ENCODE results near the gene TAL2.

Gene TAL2

DNA sequence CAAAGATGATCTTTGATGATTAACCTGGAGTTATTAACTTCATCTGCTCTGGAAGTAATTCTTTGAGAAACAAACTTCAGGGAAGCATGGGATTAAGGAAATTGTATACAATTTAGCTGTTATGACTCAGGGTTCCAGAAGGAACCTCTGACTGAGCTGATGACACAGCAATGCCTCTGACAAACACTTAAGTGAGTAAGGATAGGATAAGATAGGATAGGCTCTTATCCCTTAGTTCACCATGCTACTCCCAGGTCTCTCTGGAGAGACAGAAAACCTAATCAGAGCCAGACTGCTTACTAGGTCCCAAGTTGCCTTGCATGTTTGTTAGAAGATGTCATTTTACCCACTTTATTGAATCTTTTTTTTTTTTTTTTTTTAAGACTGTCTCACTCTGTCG, 19.5 kb downstream of the TAL2 start:
- Histone ChIP-seq H3K9me3 (ENCODE audit: control extremely low read depth in 1 of 5, control insufficient read depth in 4 of 5, insufficient read depth in 2 of 5, low read depth in 1 of 5, low read length in 4 of 5) (no peaks in the 10 kb centered on the region), H3K4me3 (ENCODE audit: control insufficient read depth in 1 of 7, extremely low read depth in 1 of 7, insufficient read depth in 4 of 7, low read depth in 2 of 7, low read length in 6 of 7) (no peak overlapping the region), H3K36me3 (ENCODE audit: control insufficient read depth in 4 of 4, insufficient read depth in 4 of 4, low read length in 3 of 4) (no peaks in the 10 kb centered on the region), H3K27ac (ENCODE audit: insufficient read depth in 1 of 2, low read depth in 1 of 2, low read length in 2 of 2, poor library complexity in 1 of 2, severe bottlenecking in 2 of 2) (no peak overlapping the region), H3K4me1 (ENCODE audit: control extremely low read depth in 1 of 4, control insufficient read depth in 4 of 4, insufficient read depth in 4 of 4, low read length in 3 of 4) (no peaks in the 10 kb centered on the region), H3K27me3 (replicated peaks in 2 of 5; ENCODE audit: control insufficient read depth in 4 of 5, insufficient read depth in 5 of 5, low read length in 4 of 5) (no peaks in the 10 kb centered on the region)
- WGBS (ENCODE audit: insufficient coverage), result no CpG with 5 or more reads among the region's 1 CpG
- ChIA-PET POLR2A (no interaction called here), CTCF (no interaction called here)
- DNase-seq, result no peak

DNA sequence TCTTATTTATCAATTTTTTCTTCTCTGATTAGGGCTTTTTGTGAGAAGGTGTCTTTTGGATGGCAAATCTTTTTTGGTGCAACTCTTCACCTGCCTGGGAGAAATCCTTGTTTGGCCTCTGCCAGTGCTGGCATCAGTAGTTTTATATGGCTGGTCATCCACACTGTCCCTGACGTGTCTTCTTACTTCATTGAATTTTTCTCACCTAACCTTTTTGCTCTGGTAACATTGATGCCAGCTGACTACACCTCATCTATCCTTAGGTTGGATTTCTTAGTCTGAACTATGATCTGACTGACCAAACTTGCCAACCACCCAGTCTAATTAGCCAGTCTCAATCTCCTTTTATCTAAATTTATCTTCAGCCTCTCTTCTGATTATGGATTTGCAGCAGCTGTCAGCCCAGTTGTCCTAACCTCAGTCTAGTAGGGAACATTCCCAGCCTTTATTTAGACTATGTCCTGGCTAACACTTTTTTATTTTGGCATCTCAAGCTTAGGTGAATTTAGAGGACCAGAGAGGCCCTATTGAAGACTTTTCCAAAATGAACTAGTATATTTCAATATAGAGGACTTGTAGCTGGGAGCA, 21.5 kb downstream of the TAL2 start:
- H3K4me1 ChIP-seq (ENCODE audit: control extremely low read depth in 1 of 4, control insufficient read depth in 4 of 4, insufficient read depth in 4 of 4, low read length in 3 of 4), result no peaks in the 10 kb centered on the region
- WGBS (ENCODE audit: insufficient coverage), result 100% methylated on average over 1 of the region's 1 CpG
- H3K4me3 ChIP-seq (ENCODE audit: control insufficient read depth in 1 of 7, extremely low read depth in 1 of 7, insufficient read depth in 4 of 7, low read depth in 2 of 7, low read length in 6 of 7), result no peak overlapping the region
- H3K27ac ChIP-seq (ENCODE audit: insufficient read depth in 1 of 2, low read depth in 1 of 2, low read length in 2 of 2, poor library complexity in 1 of 2, severe bottlenecking in 2 of 2), result no peak overlapping the region
- H3K9me3 ChIP-seq (ENCODE audit: control extremely low read depth in 1 of 5, control insufficient read depth in 4 of 5, insufficient read depth in 2 of 5, low read depth in 1 of 5, low read length in 4 of 5), result no peaks in the 10 kb centered on the region
- no peak for DNase-seq
- CTCF ChIA-PET, result no interaction called here
- H3K27me3 ChIP-seq (replicated peaks in 2 of 5; ENCODE audit: control insufficient read depth in 4 of 5, insufficient read depth in 5 of 5, low read length in 4 of 5), result no peaks in the 10 kb centered on the region
- POLR2A ChIA-PET, result no interaction called here
- H3K36me3 ChIP-seq (ENCODE audit: control insufficient read depth in 4 of 4, insufficient read depth in 4 of 4, low read length in 3 of 4), result no peaks in the 10 kb centered on the region

DNA sequence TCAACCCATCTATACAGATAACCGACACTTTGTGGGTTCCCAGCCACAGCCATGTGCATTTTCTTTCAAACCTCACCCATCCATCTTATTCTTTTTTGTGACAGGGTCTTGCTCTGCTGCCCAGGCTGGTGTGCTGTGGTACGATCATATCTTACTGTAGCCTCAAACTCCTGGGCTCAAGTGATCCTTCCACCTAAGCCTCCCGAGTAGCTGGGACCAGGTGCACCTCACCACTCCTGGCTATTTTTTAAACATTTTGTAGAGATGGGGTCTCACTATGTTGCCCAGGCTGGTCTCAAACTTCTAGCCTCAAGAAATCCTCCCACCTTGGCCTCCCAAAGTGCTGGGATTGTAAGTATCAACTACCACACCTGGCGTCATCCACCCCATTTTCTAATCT, 24.7 kb downstream of the TAL2 start:
- POLR2A ChIA-PET, result no interaction called here
- CTCF ChIA-PET, result interaction anchor here (0.7 kb wide), 1 partner anchor 78 kb away, joined by 3 read pairs; no protein-coding TSS in a partner anchor
- Histone ChIP-seq H3K36me3 (ENCODE audit: control insufficient read depth in 4 of 4, insufficient read depth in 4 of 4, low read length in 3 of 4) (no peaks in the 10 kb centered on the region), H3K9me3 (ENCODE audit: control extremely low read depth in 1 of 5, control insufficient read depth in 4 of 5, insufficient read depth in 2 of 5, low read depth in 1 of 5, low read length in 4 of 5) (no peaks in the 10 kb centered on the region), H3K4me3 (ENCODE audit: control insufficient read depth in 1 of 7, extremely low read depth in 1 of 7, insufficient read depth in 4 of 7, low read depth in 2 of 7, low read length in 6 of 7) (no peak overlapping the region), H3K27ac (ENCODE audit: insufficient read depth in 1 of 2, low read depth in 1 of 2, low read length in 2 of 2, poor library complexity in 1 of 2, severe bottlenecking in 2 of 2) (no peak overlapping the region), H3K4me1 (ENCODE audit: control extremely low read depth in 1 of 4, control insufficient read depth in 4 of 4, insufficient read depth in 4 of 4, low read length in 3 of 4) (no peaks in the 10 kb centered on the region), H3K27me3 (replicated peaks in 2 of 5; ENCODE audit: control insufficient read depth in 4 of 5, insufficient read depth in 5 of 5, low read length in 4 of 5) (peaks cover 0 to under 1% (median 0%) of the 10 kb centered on the region in 5 experiments)
- 100% methylated on average over 4 of the region's 4 CpGs for WGBS (ENCODE audit: insufficient coverage)
- DNase-seq, result no peak

DNA sequence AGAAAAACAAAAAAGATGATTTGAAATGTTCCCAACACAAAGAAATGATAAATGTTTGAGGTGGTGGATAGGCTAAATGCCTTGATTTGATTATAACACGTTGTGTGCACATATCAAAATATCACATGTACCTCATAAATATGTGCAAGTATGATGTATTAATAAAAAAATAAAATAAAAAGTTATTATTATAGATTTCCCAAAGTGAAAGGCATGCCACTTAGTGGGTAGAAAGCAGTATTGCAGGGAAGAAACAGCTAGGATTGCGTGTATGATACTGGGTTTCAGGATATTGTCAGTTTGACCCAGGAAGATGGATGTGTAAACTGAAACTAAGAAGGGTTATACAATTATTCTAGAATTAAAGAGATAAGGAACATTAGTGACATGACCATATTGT, 28.5 kb downstream of the TAL2 start:
- peak in 2 of 3 donors; percentile 24 to 33 for DNase-seq
- WGBS (ENCODE audit: insufficient coverage), result no CpG with 5 or more reads among the region's 2 CpGs

GRCh38 chr9:105693435-105694189, 31.4 kb downstream of the TAL2 start:
- Histone ChIP-seq H3K27me3 (replicated peaks in 2 of 5; ENCODE audit: control insufficient read depth in 4 of 5, insufficient read depth in 5 of 5, low read length in 4 of 5) (peaks cover 0 to 2% (median 0%) of the 10 kb centered on the region in 5 experiments), H3K9me3 (ENCODE audit: control extremely low read depth in 1 of 5, control insufficient read depth in 4 of 5, insufficient read depth in 2 of 5, low read depth in 1 of 5, low read length in 4 of 5) (no peaks in the 10 kb centered on the region), H3K4me3 (ENCODE audit: control insufficient read depth in 1 of 7, extremely low read depth in 1 of 7, insufficient read depth in 4 of 7, low read depth in 2 of 7, low read length in 6 of 7) (peak overlapping the region in 6 of 7 experiments; percentile 78 to 93 (median 86)), H3K36me3 (ENCODE audit: control insufficient read depth in 4 of 4, insufficient read depth in 4 of 4, low read length in 3 of 4) (no peaks in the 10 kb centered on the region), H3K27ac (ENCODE audit: insufficient read depth in 1 of 2, low read depth in 1 of 2, low read length in 2 of 2, poor library complexity in 1 of 2, severe bottlenecking in 2 of 2) (peak overlapping the region in 1 of 2 experiments; percentile 61), H3K4me1 (ENCODE audit: control extremely low read depth in 1 of 4, control insufficient read depth in 4 of 4, insufficient read depth in 4 of 4, low read length in 3 of 4) (peaks cover 16 to 33% (median 23%) of the 10 kb centered on the region in 4 experiments)
- 0% methylated on average over 8 of the region's 15 CpGs for WGBS (ENCODE audit: insufficient coverage)
- DNase-seq, result peak in 2 of 3 donors; percentile 55 to 65
- ChIA-PET POLR2A (no interaction called here), CTCF (interaction anchor here (0.7 to 1.7 kb wide), 5 partner anchors 17 to 884 kb away, joined by 3 to 4 read pairs (median 3); no protein-coding TSS in a partner anchor)

More for the DNA sequence above, 28.5 kb downstream of the TAL2 start:
- Histone ChIP-seq H3K4me3 (ENCODE audit: control insufficient read depth in 1 of 7, extremely low read depth in 1 of 7, insufficient read depth in 4 of 7, low read depth in 2 of 7, low read length in 6 of 7) (no peak overlapping the region), H3K27ac (ENCODE audit: insufficient read depth in 1 of 2, low read depth in 1 of 2, low read length in 2 of 2, poor library complexity in 1 of 2, severe bottlenecking in 2 of 2) (no peak overlapping the region), H3K4me1 (ENCODE audit: control extremely low read depth in 1 of 4, control insufficient read depth in 4 of 4, insufficient read depth in 4 of 4, low read length in 3 of 4) (peaks cover 16 to 20% (median 18%) of the 10 kb centered on the region in 4 experiments), H3K36me3 (ENCODE audit: control insufficient read depth in 4 of 4, insufficient read depth in 4 of 4, low read length in 3 of 4) (no peaks in the 10 kb centered on the region), H3K9me3 (ENCODE audit: control extremely low read depth in 1 of 5, control insufficient read depth in 4 of 5, insufficient read depth in 2 of 5, low read depth in 1 of 5, low read length in 4 of 5) (no peaks in the 10 kb centered on the region), H3K27me3 (replicated peaks in 2 of 5; ENCODE audit: control insufficient read depth in 4 of 5, insufficient read depth in 5 of 5, low read length in 4 of 5) (peaks cover 0 to 2% (median 0%) of the 10 kb centered on the region in 5 experiments)
- ChIA-PET POLR2A (no interaction called here), CTCF (interaction anchor here (1.0 to 3.6 kb wide), 3 partner anchors 13 to 34 kb away, joined by 4 to 10 read pairs (median 8); no protein-coding TSS in a partner anchor)

- POLR2A ChIA-PET, result no interaction called here
- H3K9me3 ChIP-seq (ENCODE audit: control extremely low read depth in 1 of 5, control insufficient read depth in 4 of 5, insufficient read depth in 2 of 5, low read depth in 1 of 5, low read length in 4 of 5), result no peaks in the 10 kb centered on the region
- no peaks in the 10 kb centered on the region for H3K36me3 ChIP-seq (ENCODE audit: control insufficient read depth in 4 of 4, insufficient read depth in 4 of 4, low read length in 3 of 4)
- peaks cover 0 to 2% (median 0%) of the 10 kb centered on the region in 5 experiments for H3K27me3 ChIP-seq (replicated peaks in 2 of 5; ENCODE audit: control insufficient read depth in 4 of 5, insufficient read depth in 5 of 5, low read length in 4 of 5)
- WGBS (ENCODE audit: insufficient coverage), result under 1% methylated on average over 50 of the region's 65 CpGs
- H3K4me1 ChIP-seq (ENCODE audit: control extremely low read depth in 1 of 4, control insufficient read depth in 4 of 4, insufficient read depth in 4 of 4, low read length in 3 of 4), result peaks cover 17 to 38% (median 25%) of the 10 kb centered on the region in 4 experiments
- CTCF ChIA-PET, result interaction anchor here (0.7 to 1.7 kb wide), 5 partner anchors 17 to 883 kb away, joined by 3 to 4 read pairs (median 3); no protein-coding TSS in a partner anchor
- DNase-seq, result peak; percentile 72 to 82 (median 81)
- H3K4me3 ChIP-seq (ENCODE audit: control insufficient read depth in 1 of 7, extremely low read depth in 1 of 7, insufficient read depth in 4 of 7, low read depth in 2 of 7, low read length in 6 of 7), result peak within 1 kb of the TSS; percentile 74 to 93 (median 84)
- peak within 1 kb of the TSS in 1 of 2 experiments; percentile 61 for H3K27ac ChIP-seq (ENCODE audit: insufficient read depth in 1 of 2, low read depth in 1 of 2, low read length in 2 of 2, poor library complexity in 1 of 2, severe bottlenecking in 2 of 2)
These were observed 32.1 kb downstream of the TAL2 start, which contains the start of gene TMEM38B for GRCh38 chr9:105694190-105694847. Gene TMEM38B (plus strand): TSS chr9:105694541. CDS start chr9:105694661, 120 bp downstream.

All from common myeloid progenitor, CD34-positive (primary cell).